B cell (primary cell): ENCODE measurements around the gene TFB1M. TPM values are rescaled to one million over a fixed set of nuclear protein-coding genes. Genes with fewer than 3 reads are reported as not detected.

ENCODE experiments used
- ATAC-seq: fragments of 200-7000 bp; cut with Tn5 transposase; one replicate; pipeline ENCODE4 v1.10.0; 2021; ENCODE audit warnings: low read depth, mild to moderate bottlenecking, moderate number of reproducible peaks, moderate library complexity
- CTCF ChIA-PET: fragments of 350-600 bp; sonication (Branson Sonifier 250); formaldehyde crosslinking; loops from one replicate; lab custom pipeline; 2021; ENCODE audit warnings: antibody characterized with exemption, inconsistent platforms; lab: Charles Lee
- POLR2A ChIA-PET: fragments of 350-600 bp; sonication (Branson Sonifier 250); formaldehyde crosslinking; loops from one replicate; lab custom pipeline; 2021; ENCODE audit warnings: antibody characterized with exemption; lab: Charles Lee
- DNase-seq: peaks from one replicate; pipeline ENCODE4 v3.0.0; 2013
- H2AFZ ChIP-seq: 2 replicates; pipeline ENCODE4 v1.6.1; 2012; ENCODE audit warnings: mild to moderate bottlenecking, low read depth, low read length; ENCODE audit not compliant: insufficient read depth, poor library complexity, severe bottlenecking
- H3K27ac ChIP-seq, 2 donors: 1 replicate in 1 of 2; 2 replicates in 1 of 2; pipeline ENCODE4 v1.5.1; 2012 to 2013; ENCODE audit warnings: low read length in 2 of 2, mild to moderate bottlenecking in 2 of 2, moderate library complexity in 1 of 2
- H3K27me3 ChIP-seq, 4 experiments: fragments of 200-600 bp in 1 of 4; sonication (generic) in 1 of 4; replicated peaks in 1 of 4; 1 replicate in 2 of 4; 2 replicates in 2 of 4; pipeline versions ENCODE4 v1.6.1 to v1.7.0; 2013 to 2016; ENCODE audit warnings: low read length in 3 of 4, mild to moderate bottlenecking in 2 of 4, mixed read lengths in 1 of 4, moderate library complexity in 1 of 4; ENCODE audit not compliant: insufficient read depth in 4 of 4, control insufficient read depth in 3 of 4; ENCODE audit errors: control extremely low read depth in 1 of 4
- H3K36me3 ChIP-seq, 2 experiments: replicated peaks in 1 of 2; 1 replicate in 1 of 2; 2 replicates in 1 of 2; pipeline versions ENCODE4 v1.6.1 to v1.7.1; 2013; ENCODE audit warnings: low read length in 1 of 2; ENCODE audit not compliant: insufficient read depth in 2 of 2, control insufficient read depth in 1 of 2; ENCODE audit errors: control extremely low read depth in 1 of 2, extremely low read depth in 1 of 2
- H3K4me1 ChIP-seq, 2 donors: fragments of 200-600 bp in 1 of 2; sonication (generic) in 1 of 2; 1 replicate in 1 of 2; 2 replicates in 1 of 2; pipeline versions ENCODE4 v1.5.1 to v1.6.1; 2013 to 2017; ENCODE audit warnings: low read length in 2 of 2; ENCODE audit not compliant: control insufficient read depth in 2 of 2, insufficient read depth in 2 of 2
- H3K4me2 ChIP-seq: replicated peaks from 2 replicates; pipeline ENCODE3; 2012; ENCODE audit warnings: mild to moderate bottlenecking, low read depth, low read length; ENCODE audit not compliant: poor library complexity, severe bottlenecking
- H3K4me3 ChIP-seq, 5 experiments: fragments of 200-600 bp in 1 of 5; sonication (generic) in 1 of 5; 1 replicate in 3 of 5; 2 replicates in 2 of 5; pipeline versions ENCODE4 v1.5.1 to v1.7.0; 2011 to 2016; ENCODE audit warnings: low read length in 4 of 5, mild to moderate bottlenecking in 4 of 5, low read depth in 2 of 5, control low read depth in 1 of 5, moderate library complexity in 1 of 5; ENCODE audit not compliant: insufficient read depth in 1 of 5; ENCODE audit errors: control extremely low read depth in 1 of 5, extremely low read depth in 1 of 5
- H3K79me2 ChIP-seq: fragments of 200-600 bp; sonication (generic); one replicate; pipeline ENCODE4 v1.6.0; 2016; ENCODE audit warnings: low read length; ENCODE audit not compliant: control insufficient read depth, insufficient read depth
- H3K9ac ChIP-seq: fragments of 200-600 bp; sonication (generic); 2 replicates; pipeline ENCODE4 v1.6.1; 2017; ENCODE audit warnings: mild to moderate bottlenecking, low read length, moderate library complexity
- H3K9me3 ChIP-seq, 3 donors: one replicate each; pipeline versions ENCODE4 v1.6.1 to v1.7.1; 2013; ENCODE audit warnings: low read length in 2 of 3; ENCODE audit not compliant: control insufficient read depth in 2 of 3, insufficient read depth in 1 of 3; ENCODE audit errors: control extremely low read depth in 1 of 3
- H4K20me1 ChIP-seq: 2 replicates; pipeline ENCODE4 v1.6.0; 2012; ENCODE audit warnings: mild to moderate bottlenecking, low read length; ENCODE audit not compliant: insufficient read depth, control insufficient read depth, poor library complexity, severe bottlenecking
- H3K27ac Mint-ChIP-seq: one replicate; pipeline ENCODE4 v1.8.0; 2021; ENCODE audit warnings: mixed read lengths
- H3K27me3 Mint-ChIP-seq: one replicate; pipeline ENCODE4 v1.8.0; 2021; ENCODE audit warnings: mixed read lengths
- H3K4me1 Mint-ChIP-seq: one replicate; pipeline ENCODE4 v1.8.0; 2021; ENCODE audit warnings: mixed read lengths
- H3K4me3 Mint-ChIP-seq: one replicate; pipeline ENCODE4 v1.8.0; 2021; ENCODE audit warnings: mixed read lengths
- H3K9me3 Mint-ChIP-seq: one replicate; pipeline ENCODE4 v1.8.0; 2022; ENCODE audit warnings: mixed read lengths; ENCODE audit not compliant: insufficient read depth
- EZH2 ChIP-seq: IDR thresholded peaks from 2 replicates; pipeline ENCODE4 v1.6.1; 2012; ENCODE audit warnings: borderline replicate concordance, low read depth, mild to moderate bottlenecking, moderate library complexity, low read length; ENCODE audit not compliant: insufficient read depth, poor library complexity, severe bottlenecking
- WGBS: methylation state at CpG from one replicate; pipeline ENCODE4 v1.1.5; 2013; ENCODE audit warnings: missing lambda C conversion rate; ENCODE audit not compliant: insufficient coverage; 5-methylcytosine and 5-hydroxymethylcytosine counted together
- intact Hi-C: fragments of 100-400 bp; cut with micrococcal nuclease; formaldehyde crosslinking; loops from one replicate; pipeline ENCODE4 v1.10.0; 2022
- polyA plus RNA-seq: library from polyadenylated mRNA; depleted of rRNA; stranded (reverse); fragments of >200 nt; gene quantifications from 2 replicates; pipeline ENCODE4 v1.2.3, GENCODE V29; 2012
- total RNA-seq, 2 donors: library from RNA; stranded (reverse); fragments of 120-200 nt in 1 of 2; gene quantifications; 1 replicate in 1 of 2; 2 replicates in 1 of 2; pipeline versions ENCODE4 v1.2.3 to v1.2.4, GENCODE V29; 2013 to 2022
- TF ChIP-seq, protein P1 (sequence below): fragments of 200-600 bp; IDR thresholded peaks from one replicate; pipeline ENCODE4 v1.8.0; 2022; ENCODE audit warnings: antibody characterized with exemption, mild to moderate bottlenecking

TFB1M gene
- total and polyA plus RNA-seq, 2 donors (not counting 1 experiment from before 2014, with no cell fraction given): 18.6 to 49.9 TPM

DNA sequence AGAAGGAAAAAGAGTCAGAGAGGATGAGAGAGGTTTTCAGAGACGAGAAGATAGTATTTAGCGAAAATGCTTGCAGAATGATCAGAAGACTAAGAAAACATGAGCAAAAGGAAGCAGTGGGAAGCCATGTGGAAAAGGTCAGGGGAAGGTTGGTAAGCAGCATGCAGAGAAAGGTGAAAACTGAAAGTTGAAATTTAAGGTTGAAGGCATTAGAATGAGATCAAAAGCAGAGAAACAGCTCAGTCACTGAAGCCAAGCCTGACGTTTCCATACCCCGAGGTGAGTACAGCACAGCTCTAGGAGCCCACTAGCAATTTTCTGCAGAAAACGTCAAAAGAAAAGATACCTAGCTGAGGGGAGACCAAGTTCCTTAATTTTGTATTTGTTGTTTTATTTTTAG, 19.1 kb upstream of the TFB1M start:
- H3K9me3 ChIP-seq: no peaks in the 10 kb centered on the region
- CTCF ChIA-PET: no interaction called here

DNA sequence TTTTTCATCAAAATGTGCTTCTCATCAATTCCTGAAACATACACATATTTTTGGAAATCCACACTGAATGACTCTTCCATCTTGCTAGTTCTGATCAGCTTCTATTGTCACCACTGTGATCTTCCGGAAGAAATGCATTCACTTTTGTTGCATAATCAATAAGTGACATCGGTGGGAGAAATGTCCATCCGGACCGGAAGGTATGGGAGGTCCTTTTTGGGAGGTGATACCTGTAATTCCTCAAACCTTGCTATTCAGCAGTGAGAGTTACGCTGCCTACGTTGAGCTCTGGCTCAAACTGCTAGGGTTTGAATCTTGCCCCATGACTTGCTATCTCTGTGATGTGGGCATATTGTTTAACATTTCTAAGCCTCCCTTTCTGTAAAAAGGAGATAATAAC, 16.6 kb upstream of the TFB1M start:
- CTCF ChIA-PET: interaction anchor here (0.6 to 2.9 kb wide), 5 partner anchors 9 to 1103 kb away, joined by 3 to 16 read pairs (median 3); no protein-coding TSS in a partner anchor

More for the DNA sequence above, 19.1 kb upstream of the TFB1M start:
- Histone ChIP-seq H3K27me3 (no peaks in the 10 kb centered on the region), H3K9ac (peak overlapping the region; percentile 32), H3K79me2 (no peaks in the 10 kb centered on the region), H3K36me3 (no peaks in the 10 kb centered on the region), H2AFZ (peak overlapping the region; percentile 76), H3K4me1 (peaks cover 14 to 15% of the 10 kb centered on the region in 2 donors), H3K27ac (peak overlapping the region in 1 of 2 donors; percentile 66), H3K4me2 (peak overlapping the region; percentile 62), H3K4me3 (peak overlapping the region in 1 of 5 experiments; percentile 8), H4K20me1 (no peaks in the 10 kb centered on the region)
- Mint-ChIP-seq H3K9me3 (peaks cover 7% of the 10 kb centered on the region), H3K27ac (peak overlapping the region; percentile 57), H3K4me1 (peaks cover 20% of the 10 kb centered on the region), H3K27me3 (no peaks in the 10 kb centered on the region), H3K4me3 (peak overlapping the region; percentile 50)
- POLR2A ChIA-PET: no interaction called here
- no peak for DNase-seq
- no peak for ATAC-seq
- WGBS: 7% methylated on average over 4 of the region's 5 CpGs
- TF ChIP-seq, protein P1, sequence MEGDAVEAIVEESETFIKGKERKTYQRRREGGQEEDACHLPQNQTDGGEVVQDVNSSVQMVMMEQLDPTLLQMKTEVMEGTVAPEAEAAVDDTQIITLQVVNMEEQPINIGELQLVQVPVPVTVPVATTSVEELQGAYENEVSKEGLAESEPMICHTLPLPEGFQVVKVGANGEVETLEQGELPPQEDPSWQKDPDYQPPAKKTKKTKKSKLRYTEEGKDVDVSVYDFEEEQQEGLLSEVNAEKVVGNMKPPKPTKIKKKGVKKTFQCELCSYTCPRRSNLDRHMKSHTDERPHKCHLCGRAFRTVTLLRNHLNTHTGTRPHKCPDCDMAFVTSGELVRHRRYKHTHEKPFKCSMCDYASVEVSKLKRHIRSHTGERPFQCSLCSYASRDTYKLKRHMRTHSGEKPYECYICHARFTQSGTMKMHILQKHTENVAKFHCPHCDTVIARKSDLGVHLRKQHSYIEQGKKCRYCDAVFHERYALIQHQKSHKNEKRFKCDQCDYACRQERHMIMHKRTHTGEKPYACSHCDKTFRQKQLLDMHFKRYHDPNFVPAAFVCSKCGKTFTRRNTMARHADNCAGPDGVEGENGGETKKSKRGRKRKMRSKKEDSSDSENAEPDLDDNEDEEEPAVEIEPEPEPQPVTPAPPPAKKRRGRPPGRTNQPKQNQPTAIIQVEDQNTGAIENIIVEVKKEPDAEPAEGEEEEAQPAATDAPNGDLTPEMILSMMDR: no peak
- no peak for TF ChIP-seq EZH2
- intact Hi-C loops: no loop called here

More for the DNA sequence above, 16.6 kb upstream of the TFB1M start:
- POLR2A ChIA-PET: no interaction called here
- DNase-seq (no peak), ATAC-seq (no peak)
- Mint-ChIP-seq H3K4me1 (peaks cover 17% of the 10 kb centered on the region), H3K9me3 (peaks cover 3% of the 10 kb centered on the region), H3K4me3 (no peak overlapping the region), H3K27me3 (no peaks in the 10 kb centered on the region), H3K27ac (no peak overlapping the region)
- H3K9ac ChIP-seq: no peak overlapping the region
- no peaks in the 10 kb centered on the region for H3K9me3 ChIP-seq
- H4K20me1 ChIP-seq: no peaks in the 10 kb centered on the region
- H3K4me1 ChIP-seq: peaks cover 14 to 15% of the 10 kb centered on the region in 2 donors
- H3K27me3 ChIP-seq: no peaks in the 10 kb centered on the region
- TF ChIP-seq, protein P1: no peak
- TF ChIP-seq EZH2: no peak
- no peak overlapping the region for H2AFZ ChIP-seq
- no peak overlapping the region for H3K4me2 ChIP-seq
- 100% methylated on average over 3 of the region's 6 CpGs for WGBS
- no peaks in the 10 kb centered on the region for H3K79me2 ChIP-seq
- intact Hi-C loops: no loop called here
- H3K27ac ChIP-seq: no peak overlapping the region
- H3K36me3 ChIP-seq: no peaks in the 10 kb centered on the region
- H3K4me3 ChIP-seq: no peak overlapping the region
